ENCODE results near the gene MRGPRG.

The MRGPRG gene

DNA sequence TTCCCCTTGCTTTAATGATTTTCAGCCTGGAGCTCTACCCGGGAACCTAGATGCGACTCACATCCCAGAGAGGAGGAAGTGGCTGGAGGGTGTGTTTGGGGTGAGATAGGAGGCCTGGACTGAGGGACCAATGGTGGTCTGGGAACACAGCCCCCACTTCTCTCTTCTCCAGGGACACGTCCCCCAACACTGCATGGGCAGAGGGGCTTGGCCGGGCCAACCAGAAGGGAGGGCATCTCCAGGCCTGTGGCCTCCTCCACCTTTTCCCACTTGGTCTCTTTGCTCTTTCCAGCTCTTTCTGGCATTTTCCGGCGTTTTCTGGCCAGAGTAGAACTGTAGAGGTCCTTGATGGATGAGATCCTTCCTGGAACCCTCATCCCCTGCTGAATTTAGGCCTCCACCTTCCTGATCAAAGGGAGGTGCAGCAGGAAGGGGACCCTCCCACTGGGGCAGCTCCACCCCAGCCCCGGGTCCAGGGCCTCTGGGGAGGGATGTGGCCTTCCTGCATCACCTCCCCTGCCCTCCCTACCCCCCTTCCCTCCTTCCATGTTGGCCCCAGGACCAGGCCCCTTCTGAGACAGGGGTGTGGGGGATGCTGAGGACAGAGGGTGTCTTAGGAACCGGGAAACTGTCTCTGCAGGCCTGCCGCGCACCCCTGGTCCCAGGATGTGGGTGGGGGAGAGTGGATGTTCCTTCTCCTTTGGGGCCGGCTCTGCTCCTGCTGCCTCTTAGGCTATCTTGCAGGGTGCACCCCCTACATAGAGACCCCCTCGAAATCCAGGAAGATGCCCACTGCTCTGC lies 24.4 kb downstream of the MRGPRG start:
- H2AFZ ChIP-seq (ENCODE audit: insufficient read depth, low read length, poor library complexity) = no peak overlapping the region
- no peaks in the 10 kb centered on the region for H3K79me2 ChIP-seq (ENCODE audit: control insufficient read depth, insufficient read depth, low read length, poor library complexity)
- H2BK5ac ChIP-seq (ENCODE audit: low read depth, low read length, poor library complexity) = no peak overlapping the region
- H4K8ac ChIP-seq (ENCODE audit: low read depth, low read length) = no peak overlapping the region
- no peak overlapping the region for H3K14ac ChIP-seq (ENCODE audit: low read length)
- H4K91ac ChIP-seq (ENCODE audit: low read depth, low read length) = no peak overlapping the region
- no peak overlapping the region for H3K4ac ChIP-seq (ENCODE audit: low read depth, low read length)
- no peak overlapping the region for H3K27ac ChIP-seq (ENCODE audit: low read depth, low read length)
- H3K27me3 ChIP-seq (ENCODE audit: insufficient read depth, low read length) = no peaks in the 10 kb centered on the region
- H2BK12ac ChIP-seq (ENCODE audit: low read length) = no peak overlapping the region
- WGBS (ENCODE audit: extremely low coverage, insufficient coverage, insufficient read length) = no CpG with 5 or more reads among the region's 12 CpGs
- no peaks in the 10 kb centered on the region for H3K79me1 ChIP-seq (ENCODE audit: low read length)
- no peak overlapping the region for H3K9ac ChIP-seq (ENCODE audit: low read length)
- H3K4me2 ChIP-seq (ENCODE audit: low read length) = no peak overlapping the region
- H3K4me1 ChIP-seq (ENCODE audit: control insufficient read depth in 1 of 2, insufficient read depth in 2 of 2, low read length in 2 of 2) = no peaks in the 10 kb centered on the region
- no peak overlapping the region for H4K12ac ChIP-seq (ENCODE audit: low read depth, low read length)
- no peak overlapping the region for H3K4me3 ChIP-seq (ENCODE audit: low read depth, low read length)
- no peak overlapping the region for H3K23ac ChIP-seq (ENCODE audit: low read length)
- H3K18ac ChIP-seq (ENCODE audit: low read length) = no peak overlapping the region
- H2AK5ac ChIP-seq (ENCODE audit: low read length) = no peak overlapping the region
- H2BK120ac ChIP-seq (ENCODE audit: insufficient read depth, low read length, poor library complexity) = no peak overlapping the region
- H3K9me3 ChIP-seq (ENCODE audit: insufficient read depth, low read depth, low read length) = peaks cover 2% of the 10 kb centered on the region
- no peaks in the 10 kb centered on the region for H3K36me3 ChIP-seq (ENCODE audit: control insufficient read depth in 1 of 2, insufficient read depth in 2 of 2, low read length in 2 of 2)
- DNase-seq = no peak

DNA sequence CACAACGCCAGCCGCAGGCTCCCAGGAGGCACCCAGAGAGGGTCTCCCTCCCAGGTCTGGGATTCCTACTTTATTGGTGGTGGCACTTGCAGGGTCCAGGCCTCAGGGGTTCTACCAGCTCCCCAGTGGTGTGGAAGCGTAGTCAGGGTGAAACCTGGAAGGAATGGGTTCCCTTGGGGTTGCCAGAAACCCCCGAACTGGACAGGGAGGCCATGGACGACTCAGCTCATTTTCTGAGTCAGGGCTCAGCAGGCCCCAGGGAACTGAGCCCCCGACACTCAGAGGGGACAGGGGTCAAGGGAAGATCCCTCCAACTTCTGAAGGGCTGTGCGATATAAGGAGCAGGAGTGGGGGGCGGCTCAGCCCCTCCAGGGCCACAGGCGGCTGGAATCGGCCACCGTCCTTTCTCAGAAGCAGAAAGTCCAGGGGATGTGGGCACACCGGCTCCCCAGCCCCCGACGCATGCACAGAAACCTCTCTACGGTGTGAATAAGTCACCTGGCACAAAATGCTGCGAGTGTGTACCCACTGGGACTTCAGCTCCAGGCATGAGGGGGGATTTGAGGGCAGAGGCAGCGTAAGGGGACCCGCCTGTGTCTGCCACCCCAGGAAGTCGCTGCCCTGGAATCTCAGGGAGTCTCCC lies 25.1 kb downstream of the MRGPRG start:
- Histone ChIP-seq H3K18ac (ENCODE audit: low read length) (no peak overlapping the region), H2BK5ac (ENCODE audit: low read depth, low read length, poor library complexity) (no peak overlapping the region), H3K36me3 (ENCODE audit: control insufficient read depth in 1 of 2, insufficient read depth in 2 of 2, low read length in 2 of 2) (no peaks in the 10 kb centered on the region), H3K4me3 (ENCODE audit: low read depth, low read length) (no peak overlapping the region), H3K9ac (ENCODE audit: low read length) (no peak overlapping the region), H3K4ac (ENCODE audit: low read depth, low read length) (no peak overlapping the region), H2AFZ (ENCODE audit: insufficient read depth, low read length, poor library complexity) (no peak overlapping the region), H2AK5ac (ENCODE audit: low read length) (no peak overlapping the region), H3K14ac (ENCODE audit: low read length) (no peak overlapping the region), H4K8ac (ENCODE audit: low read depth, low read length) (no peak overlapping the region), H2BK12ac (ENCODE audit: low read length) (no peak overlapping the region), H3K27me3 (ENCODE audit: insufficient read depth, low read length) (no peaks in the 10 kb centered on the region), H4K12ac (ENCODE audit: low read depth, low read length) (no peak overlapping the region), H3K79me1 (ENCODE audit: low read length) (no peaks in the 10 kb centered on the region), H3K27ac (ENCODE audit: low read depth, low read length) (no peak overlapping the region), H3K4me2 (ENCODE audit: low read length) (no peak overlapping the region), H2BK120ac (ENCODE audit: insufficient read depth, low read length, poor library complexity) (no peak overlapping the region), H3K79me2 (ENCODE audit: control insufficient read depth, insufficient read depth, low read length, poor library complexity) (no peaks in the 10 kb centered on the region), H4K91ac (ENCODE audit: low read depth, low read length) (no peak overlapping the region), H3K4me1 (ENCODE audit: control insufficient read depth in 1 of 2, insufficient read depth in 2 of 2, low read length in 2 of 2) (no peaks in the 10 kb centered on the region), H3K9me3 (ENCODE audit: insufficient read depth, low read depth, low read length) (peaks cover 2% of the 10 kb centered on the region), H3K23ac (ENCODE audit: low read length) (no peak overlapping the region)
- DNase-seq = no peak
- WGBS (ENCODE audit: extremely low coverage, insufficient coverage, insufficient read length) = no CpG with 5 or more reads among the region's 19 CpGs

DNA sequence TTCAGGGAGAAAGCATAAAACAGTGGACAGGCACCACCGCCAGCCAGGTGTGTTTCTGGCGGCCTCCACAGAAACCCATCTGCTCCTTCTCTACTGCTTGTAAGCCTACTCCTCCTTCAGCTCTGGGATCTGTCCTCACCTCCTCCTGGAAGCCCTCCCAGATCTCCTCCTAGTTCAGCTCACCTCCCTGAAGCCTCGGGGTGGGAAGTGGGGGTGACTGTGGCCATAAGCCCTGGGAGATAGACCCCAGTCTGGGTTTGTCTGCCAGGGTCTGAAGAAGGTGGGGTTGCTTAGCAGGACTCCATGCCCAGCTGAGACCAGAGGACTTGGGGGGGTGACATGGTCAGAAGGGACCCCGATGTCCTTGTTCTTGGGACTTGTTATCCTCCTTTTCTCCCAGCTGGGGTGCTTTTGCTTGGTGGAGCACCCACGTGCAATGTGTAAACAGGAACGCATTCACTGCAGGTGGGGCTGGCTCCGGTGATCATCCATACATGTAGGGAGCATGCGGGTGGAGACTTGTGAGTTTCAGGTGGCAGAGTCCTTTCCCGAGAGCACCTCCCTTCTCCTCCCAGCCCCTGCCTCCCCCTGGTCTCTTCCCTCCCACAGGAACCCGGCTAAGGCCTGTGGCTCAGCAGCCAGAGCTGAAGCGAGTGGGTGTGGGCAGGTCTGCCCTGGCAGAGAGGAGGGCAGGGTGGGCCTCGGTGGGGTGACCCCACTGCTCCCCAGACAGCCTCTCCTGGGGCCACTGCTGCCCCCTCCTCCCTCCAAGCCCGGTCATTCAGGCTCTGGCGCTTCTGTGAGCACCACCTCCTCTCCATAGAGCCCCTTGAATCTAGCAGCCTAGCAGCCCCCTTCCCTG lies 25.9 kb downstream of the MRGPRG start:
- Histone ChIP-seq H3K79me1 (ENCODE audit: low read length) (no peaks in the 10 kb centered on the region), H3K36me3 (ENCODE audit: control insufficient read depth in 1 of 2, insufficient read depth in 2 of 2, low read length in 2 of 2) (no peaks in the 10 kb centered on the region), H3K4me2 (ENCODE audit: low read length) (no peak overlapping the region), H3K27ac (ENCODE audit: low read depth, low read length) (no peak overlapping the region), H3K79me2 (ENCODE audit: control insufficient read depth, insufficient read depth, low read length, poor library complexity) (no peaks in the 10 kb centered on the region), H2AFZ (ENCODE audit: insufficient read depth, low read length, poor library complexity) (no peak overlapping the region), H3K14ac (ENCODE audit: low read length) (no peak overlapping the region), H3K9ac (ENCODE audit: low read length) (no peak overlapping the region), H4K12ac (ENCODE audit: low read depth, low read length) (no peak overlapping the region), H3K9me3 (ENCODE audit: insufficient read depth, low read depth, low read length) (peaks cover 2% of the 10 kb centered on the region), H3K27me3 (ENCODE audit: insufficient read depth, low read length) (no peaks in the 10 kb centered on the region), H3K4me1 (ENCODE audit: control insufficient read depth in 1 of 2, insufficient read depth in 2 of 2, low read length in 2 of 2) (no peaks in the 10 kb centered on the region), H3K4me3 (ENCODE audit: low read depth, low read length) (no peak overlapping the region), H2AK5ac (ENCODE audit: low read length) (no peak overlapping the region), H3K4ac (ENCODE audit: low read depth, low read length) (no peak overlapping the region), H4K91ac (ENCODE audit: low read depth, low read length) (no peak overlapping the region), H3K18ac (ENCODE audit: low read length) (no peak overlapping the region), H3K23ac (ENCODE audit: low read length) (no peak overlapping the region), H2BK5ac (ENCODE audit: low read depth, low read length, poor library complexity) (no peak overlapping the region), H2BK120ac (ENCODE audit: insufficient read depth, low read length, poor library complexity) (no peak overlapping the region), H4K8ac (ENCODE audit: low read depth, low read length) (no peak overlapping the region), H2BK12ac (ENCODE audit: low read length) (no peak overlapping the region)
- no CpG with 5 or more reads among the region's 14 CpGs for WGBS (ENCODE audit: extremely low coverage, insufficient coverage, insufficient read length)
- no peak for DNase-seq

DNA sequence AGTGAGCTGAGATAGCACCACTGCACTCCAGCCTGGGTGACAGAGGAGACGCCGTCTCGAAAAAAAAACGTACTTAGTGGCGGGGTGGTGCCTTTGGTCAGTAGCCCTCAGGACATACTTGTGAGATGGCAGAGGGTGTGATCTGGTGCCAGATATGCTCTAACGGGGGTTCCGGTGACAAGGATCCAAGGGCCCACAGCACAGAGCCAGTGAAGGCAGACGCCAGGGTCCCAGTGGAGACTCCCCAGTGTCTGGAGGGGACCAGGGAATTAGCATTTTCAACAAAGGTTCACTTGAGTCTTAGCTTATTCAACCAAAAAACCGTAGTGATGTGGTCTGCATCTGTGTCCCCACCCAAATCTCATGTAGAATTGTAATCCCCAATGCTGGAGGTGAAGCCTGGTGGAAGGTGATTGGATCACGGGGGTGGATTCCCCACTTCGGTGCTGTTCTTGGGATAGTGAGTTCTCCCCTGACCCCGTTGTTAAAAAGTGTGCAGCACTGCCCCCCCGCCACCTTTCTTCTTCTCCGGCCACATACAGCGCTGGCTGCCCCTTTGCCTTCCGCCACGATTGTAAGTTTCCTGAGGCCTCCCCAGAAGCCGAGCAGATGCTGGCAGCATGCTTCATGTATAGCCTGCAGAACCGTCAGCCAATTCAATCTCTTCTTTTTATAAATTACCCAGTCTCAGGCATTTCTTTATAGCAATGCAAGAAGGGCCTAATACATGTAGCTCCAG lies 26.9 kb downstream of the MRGPRG start:
- Histone ChIP-seq H2BK5ac (ENCODE audit: low read depth, low read length, poor library complexity) (no peak overlapping the region), H3K36me3 (ENCODE audit: control insufficient read depth in 1 of 2, insufficient read depth in 2 of 2, low read length in 2 of 2) (no peaks in the 10 kb centered on the region), H4K91ac (ENCODE audit: low read depth, low read length) (no peak overlapping the region), H3K79me1 (ENCODE audit: low read length) (no peaks in the 10 kb centered on the region), H4K12ac (ENCODE audit: low read depth, low read length) (no peak overlapping the region), H3K18ac (ENCODE audit: low read length) (no peak overlapping the region), H3K4me1 (ENCODE audit: control insufficient read depth in 1 of 2, insufficient read depth in 2 of 2, low read length in 2 of 2) (no peaks in the 10 kb centered on the region), H3K14ac (ENCODE audit: low read length) (no peak overlapping the region), H4K8ac (ENCODE audit: low read depth, low read length) (no peak overlapping the region), H3K4me3 (ENCODE audit: low read depth, low read length) (no peak overlapping the region), H2BK12ac (ENCODE audit: low read length) (no peak overlapping the region), H3K27ac (ENCODE audit: low read depth, low read length) (no peak overlapping the region), H2BK120ac (ENCODE audit: insufficient read depth, low read length, poor library complexity) (no peak overlapping the region), H2AFZ (ENCODE audit: insufficient read depth, low read length, poor library complexity) (no peak overlapping the region), H3K9me3 (ENCODE audit: insufficient read depth, low read depth, low read length) (peaks cover 2% of the 10 kb centered on the region), H3K79me2 (ENCODE audit: control insufficient read depth, insufficient read depth, low read length, poor library complexity) (no peaks in the 10 kb centered on the region), H2AK5ac (ENCODE audit: low read length) (no peak overlapping the region), H3K23ac (ENCODE audit: low read length) (no peak overlapping the region), H3K27me3 (ENCODE audit: insufficient read depth, low read length) (no peaks in the 10 kb centered on the region), H3K4ac (ENCODE audit: low read depth, low read length) (no peak overlapping the region), H3K4me2 (ENCODE audit: low read length) (no peak overlapping the region), H3K9ac (ENCODE audit: low read length) (no peak overlapping the region)
- WGBS (ENCODE audit: extremely low coverage, insufficient coverage, insufficient read length) = no CpG with 5 or more reads among the region's 19 CpGs
- no peak for DNase-seq

Data from trophoblast cell (in vitro differentiated cells and primary cell).